Right atrium auricular region (tissue), 2 donors: ENCODE measurements around the gene SLCO4A1. TPM values are rescaled to one million over a fixed set of nuclear protein-coding genes. Genes with fewer than 3 reads are reported as not detected.
A peak's percentile ranks its signal among the peaks of the same experiment; 100 is the strongest.

Source experiments
- DNase-seq: peaks from one replicate; pipeline ENCODE4 v3.0.0-alpha.2; 2019; ENCODE audit warnings: low spot score
- H3K27ac ChIP-seq, 2 donors: fragments of 200-600 bp; sonication (generic); 1 replicate in 1 of 2; 2 replicates in 1 of 2; pipeline ENCODE4 v1.5.1; 2016 to 2019
- H3K27me3 ChIP-seq, 2 donors: fragments of 200-600 bp; sonication (generic); one replicate each; pipeline versions ENCODE4 v1.5.1 to v1.6.0; 2017 to 2019
- H3K36me3 ChIP-seq: fragments of 200-600 bp; sonication (generic); one replicate; pipeline ENCODE4 v1.5.1; 2016
- H3K4me1 ChIP-seq, 2 donors: fragments of 200-600 bp; sonication (generic); one replicate each; pipeline versions ENCODE4 v1.5.1 to v1.6.0; 2017 to 2019
- H3K4me3 ChIP-seq, 2 donors: fragments of 200-600 bp; sonication (generic); 1 replicate in 1 of 2; 2 replicates in 1 of 2; pipeline ENCODE4 v1.5.1; 2017 to 2019; ENCODE audit warnings: mild to moderate bottlenecking in 1 of 2, moderate library complexity in 1 of 2
- H3K9me3 ChIP-seq, 2 donors: fragments of 200-600 bp; sonication (generic); one replicate each; pipeline ENCODE4 v1.5.1; 2019
- CTCF ChIP-seq, 2 donors: fragments of 200-600 bp; sonication (generic); IDR thresholded peaks; one replicate each; pipeline ENCODE4 v1.5.1; 2019; ENCODE audit warnings: antibody characterized with exemption in 2 of 2
- total RNA-seq, 2 donors: library from RNA; depleted of rRNA; stranded (reverse); fragments of >200 nt; gene quantifications; one replicate each; pipeline ENCODE4 v1.1.0, GENCODE V29; 2016

The SLCO4A1 gene
- total RNA-seq, 2 donors from 2014 or later: 13.4 to 19.8 TPM

DNA sequence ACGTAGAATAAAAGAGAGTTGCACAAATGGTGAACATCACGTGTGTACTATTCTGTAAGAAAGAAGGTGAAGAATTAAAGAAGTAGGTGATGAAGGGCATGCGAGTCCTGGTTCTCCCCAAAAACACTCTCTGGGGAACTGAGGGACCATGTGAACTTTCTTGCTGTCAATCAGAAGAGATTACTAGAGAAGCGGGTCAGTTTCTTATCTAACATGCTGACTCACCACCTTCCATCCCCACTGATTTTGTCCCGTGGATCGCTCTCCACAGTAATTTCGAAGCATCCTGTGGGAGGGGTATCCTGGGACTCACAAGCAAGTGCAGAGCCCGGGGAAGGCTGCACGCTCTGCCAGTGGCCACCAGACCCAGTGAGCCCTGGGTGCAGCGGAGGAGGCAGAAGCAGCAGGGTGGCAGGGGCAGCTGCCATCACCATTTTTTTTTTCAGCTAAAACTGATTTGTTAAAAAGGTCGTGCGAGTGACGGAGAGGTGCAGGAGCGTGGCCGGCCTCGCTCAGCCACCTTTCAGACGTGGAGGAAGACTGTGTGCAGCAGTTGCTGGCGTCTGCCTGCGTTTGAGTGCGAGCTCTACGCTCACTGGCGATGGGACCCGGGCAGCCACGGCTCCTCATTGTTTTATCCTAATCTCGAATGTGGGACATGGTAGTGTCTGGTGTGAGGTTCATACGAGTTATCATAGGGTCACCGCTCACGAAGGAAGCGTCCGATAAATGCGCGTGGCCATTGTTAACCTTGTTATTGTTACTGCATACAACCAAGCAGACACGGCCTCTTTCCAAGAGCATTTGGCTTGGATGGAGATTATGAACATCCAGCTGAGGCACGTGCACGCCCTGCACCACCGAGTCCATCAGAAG lies 28.0 kb upstream of the SLCO4A1 start:
- no peaks in the 10 kb centered on the region for H3K36me3 ChIP-seq
- no peaks in the 10 kb centered on the region for H3K27me3 ChIP-seq
- no peaks in the 10 kb centered on the region for H3K9me3 ChIP-seq
- TF ChIP-seq CTCF (IDR thresholded peaks at IDR 0.05): no peak
- no peak overlapping the region for H3K27ac ChIP-seq
- no peak for DNase-seq
- H3K4me1 ChIP-seq: peaks cover 0 to 32% of the 10 kb centered on the region in 2 donors
- no peak overlapping the region for H3K4me3 ChIP-seq

GRCh38 chr20:62614961-62615680 lies 27.2 kb upstream of the SLCO4A1 start:
- no peak for TF ChIP-seq CTCF (IDR thresholded peaks at IDR 0.05)
- H3K36me3 ChIP-seq: no peaks in the 10 kb centered on the region
- no peak overlapping the region for H3K27ac ChIP-seq

GRCh38 chr20:62615750-62616251 lies 26.5 kb upstream of the SLCO4A1 start:
- DNase-seq: no peak
- Histone ChIP-seq H3K27me3 (no peaks in the 10 kb centered on the region), H3K4me3 (no peak overlapping the region), H3K4me1 (peaks cover 0 to 33% of the 10 kb centered on the region in 2 donors), H3K36me3 (no peaks in the 10 kb centered on the region), H3K27ac (no peak overlapping the region), H3K9me3 (no peaks in the 10 kb centered on the region)
- TF ChIP-seq CTCF (IDR thresholded peaks at IDR 0.05): no peak

More at GRCh38 chr20:62614961-62615680, 27.2 kb upstream of the SLCO4A1 start:
- no peak for DNase-seq
- H3K4me3 ChIP-seq: no peak overlapping the region
- H3K27me3 ChIP-seq: no peaks in the 10 kb centered on the region
- peaks cover 0 to 33% of the 10 kb centered on the region in 2 donors for H3K4me1 ChIP-seq
- H3K9me3 ChIP-seq: no peaks in the 10 kb centered on the region

DNA sequence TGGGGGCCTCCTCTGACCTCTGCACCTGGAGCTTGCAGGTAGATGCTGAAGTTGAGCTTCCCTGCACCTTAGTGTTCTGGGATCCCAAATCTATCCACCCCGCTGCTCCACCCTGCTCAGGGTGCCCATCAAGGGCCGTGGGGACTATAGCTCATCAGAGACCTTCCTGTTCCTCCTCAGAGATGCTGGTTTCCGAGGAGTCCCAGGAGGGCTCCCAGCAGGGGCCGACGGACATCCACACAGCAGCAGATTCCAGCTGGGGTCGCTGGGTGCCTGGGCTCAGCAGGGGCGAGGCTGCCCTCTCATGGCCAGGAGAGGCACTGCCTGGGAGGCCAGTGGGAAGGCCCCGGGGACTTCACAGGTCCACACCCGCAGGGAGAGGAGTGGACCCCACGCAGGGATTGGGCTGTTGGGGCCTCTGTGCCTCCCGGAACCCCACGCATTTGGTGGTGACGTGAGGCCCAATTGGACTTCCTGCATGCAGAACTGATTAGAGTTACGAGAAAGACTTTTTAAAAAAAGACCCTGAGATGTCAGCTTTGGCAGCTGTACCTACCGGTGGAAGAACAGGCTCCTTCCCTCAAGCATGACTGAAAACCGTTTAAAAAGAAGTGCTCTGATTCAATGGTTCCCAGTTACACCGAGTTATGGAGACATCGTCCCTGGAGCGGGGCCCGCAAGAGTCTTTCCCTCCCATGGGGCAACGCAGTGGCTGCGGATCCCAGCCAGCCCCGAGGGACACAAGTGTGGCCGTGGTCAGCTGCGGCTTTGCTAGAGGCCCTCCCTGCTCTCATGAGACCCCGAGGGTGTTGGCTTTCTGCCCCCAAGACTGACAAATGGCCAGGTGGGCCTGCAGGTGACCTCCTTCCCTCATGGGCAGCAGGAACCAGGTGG lies 25.3 kb upstream of the SLCO4A1 start:
- DNase-seq: no peak
- peaks cover 0 to 42% of the 10 kb centered on the region in 2 donors for H3K4me1 ChIP-seq
- H3K36me3 ChIP-seq: no peaks in the 10 kb centered on the region
- peak overlapping the region; percentile 74 to 77 for H3K27ac ChIP-seq
- H3K4me3 ChIP-seq: no peak overlapping the region
- TF ChIP-seq CTCF (IDR thresholded peaks at IDR 0.05): peak; percentile 94 to 98
- no peaks in the 10 kb centered on the region for H3K27me3 ChIP-seq
- no peaks in the 10 kb centered on the region for H3K9me3 ChIP-seq

- H3K4me1 ChIP-seq: peaks cover 0 to 51% of the 10 kb centered on the region in 2 donors
- H3K27ac ChIP-seq: peak overlapping the region; percentile 74 to 77
- peak; percentile 81 for DNase-seq
- no peak for TF ChIP-seq CTCF (IDR thresholded peaks at IDR 0.05)
- H3K27me3 ChIP-seq: no peaks in the 10 kb centered on the region
- no peaks in the 10 kb centered on the region for H3K36me3 ChIP-seq
- no peaks in the 10 kb centered on the region for H3K9me3 ChIP-seq
- H3K4me3 ChIP-seq: no peak overlapping the region
These were observed 24.4 kb upstream of the SLCO4A1 start for GRCh38 chr20:62617711-62618483.
